HCT116 (cell line): ENCODE measurements around the gene PRSS35.
"Not testable (repeated sequence)": the region's sequence is repeated elsewhere in the genome, so short reads cannot be mapped to it uniquely, and the experiment has no call there.

Experiments used
- CTCF ChIP-seq, 3 experiments: fragments of 200-600 bp in 1 of 3; sonication (generic) in 1 of 3; IDR thresholded peaks in 2 of 3; conservative IDR thresholded peaks in 1 of 3; 2 replicates each; pipeline ENCODE4 v1.5.1; 2012 to 2017; ENCODE audit warnings: low read depth in 2 of 3, low read length in 2 of 3, antibody characterized with exemption in 1 of 3, borderline replicate concordance in 1 of 3, control low read depth in 1 of 3, mild to moderate bottlenecking in 1 of 3, mixed read lengths in 1 of 3, mixed run types in 1 of 3, moderate library complexity in 1 of 3; ENCODE audit not compliant: insufficient read depth in 1 of 3
- EGR1 ChIP-seq: IDR thresholded peaks from 2 replicates; pipeline ENCODE4 v1.6.1; 2012; ENCODE audit warnings: low read depth
- EZH2 ChIP-seq: fragments of 200-600 bp; sonication (generic); IDR thresholded peaks from 2 replicates; pipeline ENCODE4 v1.6.1; 2017; ENCODE audit warnings: antibody characterized with exemption, mixed run types
- JUND ChIP-seq: IDR thresholded peaks from 2 replicates; pipeline ENCODE4 v1.6.1; 2012
- POLR2A ChIP-seq: IDR thresholded peaks from 2 replicates; pipeline ENCODE4 v1.7.0; 2011; ENCODE audit warnings: borderline replicate concordance; ENCODE audit not compliant: insufficient read depth, insufficient read length; ENCODE audit errors: extremely low read depth
- RAD21 ChIP-seq: IDR thresholded peaks from 2 replicates; pipeline ENCODE4 v1.6.1; 2012; ENCODE audit warnings: low read depth, mild to moderate bottlenecking
- TCF7L2 ChIP-seq: IDR thresholded peaks from 2 replicates; pipeline ENCODE4 v1.7.0; 2011; ENCODE audit warnings: borderline replicate concordance, inconsistent platforms; ENCODE audit not compliant: insufficient read depth, insufficient read length; ENCODE audit errors: extremely low read depth
- ZBTB33 ChIP-seq: IDR thresholded peaks from 2 replicates; pipeline ENCODE4 v1.6.1; 2011; ENCODE audit warnings: mild to moderate bottlenecking, low read length, moderate library complexity; ENCODE audit not compliant: insufficient replicate concordance; ENCODE audit errors: extremely low read depth
- ZNF274 ChIP-seq: fragments of 200-500 bp; sonication (Bioruptor generic); IDR thresholded peaks from 2 replicates; pipeline ENCODE4 v1.6.1; 2014; ENCODE audit warnings: mild to moderate bottlenecking, low read depth, low read length, inconsistent platforms

GRCh38 chr6:83551748-83552147 lies 39.4 kb downstream of the PRSS35 start:
- not testable (repeated sequence) for TF ChIP-seq ZBTB33; POLR2A; CTCF (IDR thresholded peaks at IDR 0.05 in 2 of 3, conservative IDR thresholded peaks at IDR 0.05 in 1 of 3; ENCODE audit: borderline replicate concordance in 1 of 3, insufficient read depth in 1 of 3, low read depth in 2 of 3, low read length in 2 of 3); EGR1; RAD21; JUND; TCF7L2; ZNF274; EZH2
